Measurements from ENCODE around the gene GATAD2A.
A peak's percentile ranks its signal among the peaks of the same experiment; 100 is the strongest.

The GATAD2A gene

GRCh38 chr19:19428746-19429145, 23.3 kb downstream of the GATAD2A start:
- Histone ChIP-seq H3K4me2 (ENCODE audit: low read length, poor library complexity, severe bottlenecking) (no peak overlapping the region), H2BK5ac (ENCODE audit: low read depth, low read length, poor library complexity, severe bottlenecking) (no peak overlapping the region), H3K4me3 (ENCODE audit: insufficient read depth in 1 of 2, low read depth in 1 of 2, low read length in 2 of 2) (no peak overlapping the region), H3K23ac (ENCODE audit: low read length in 2 of 2) (no peak overlapping the region), H3K14ac (ENCODE audit: low read length in 2 of 2) (no peak overlapping the region), H3K27me3 (ENCODE audit: control insufficient read depth in 1 of 2, insufficient read depth in 1 of 2, low read length in 2 of 2) (no peaks in the 10 kb centered on the region), H2BK120ac (ENCODE audit: low read depth, low read length) (no peak overlapping the region), H2BK15ac (ENCODE audit: low read depth, poor library complexity, severe bottlenecking) (no peak overlapping the region), H2AK5ac (ENCODE audit: low read length, severe bottlenecking) (no peak overlapping the region), H3K9ac (ENCODE audit: low read length) (no peak overlapping the region), H2AFZ (ENCODE audit: low read depth, low read length) (no peak overlapping the region), H2BK12ac (ENCODE audit: low read length in 2 of 2) (no peak overlapping the region), H4K8ac (ENCODE audit: low read length) (no peak overlapping the region), H3K4ac (ENCODE audit: low read depth in 1 of 2, low read length in 2 of 2) (no peak overlapping the region), H3K79me1 (replicated peaks; ENCODE audit: low read length, poor library complexity, severe bottlenecking) (peaks cover 23% of the 10 kb centered on the region), H3K9me3 (ENCODE audit: control insufficient read depth, low read length) (no peaks in the 10 kb centered on the region), H3K4me1 (ENCODE audit: control insufficient read depth, insufficient read depth, low read depth, low read length) (peaks cover 6% of the 10 kb centered on the region), H3K18ac (ENCODE audit: low read depth in 1 of 2, low read length in 2 of 2) (no peak overlapping the region), H4K91ac (ENCODE audit: low read length) (no peak overlapping the region), H3K27ac (ENCODE audit: low read length, poor library complexity, severe bottlenecking) (no peak overlapping the region), H3K36me3 (ENCODE audit: control insufficient read depth in 1 of 2, insufficient read depth in 2 of 2, low read depth in 1 of 2, low read length in 2 of 2) (peaks cover 0 to 24% of the 10 kb centered on the region in 2 experiments)
- WGBS: 98% methylated on average over 6 of the region's 10 CpGs
- DNase-seq: no peak

- Histone ChIP-seq H2AK5ac (ENCODE audit: low read length, severe bottlenecking) (no peak overlapping the region), H3K27ac (ENCODE audit: low read length, poor library complexity, severe bottlenecking) (no peak overlapping the region), H2BK120ac (ENCODE audit: low read depth, low read length) (no peak overlapping the region), H3K4me2 (ENCODE audit: low read length, poor library complexity, severe bottlenecking) (no peak overlapping the region), H2BK12ac (ENCODE audit: low read length in 2 of 2) (peak overlapping the region in 1 of 2 experiments; percentile 23), H3K23ac (ENCODE audit: low read length in 2 of 2) (no peak overlapping the region), H3K4me1 (ENCODE audit: control insufficient read depth, insufficient read depth, low read depth, low read length) (peaks cover 6% of the 10 kb centered on the region), H3K4me3 (ENCODE audit: insufficient read depth in 1 of 2, low read depth in 1 of 2, low read length in 2 of 2) (no peak overlapping the region), H3K14ac (ENCODE audit: low read length in 2 of 2) (no peak overlapping the region), H4K91ac (ENCODE audit: low read length) (no peak overlapping the region), H3K79me1 (replicated peaks; ENCODE audit: low read length, poor library complexity, severe bottlenecking) (peaks cover 26% of the 10 kb centered on the region), H2AFZ (ENCODE audit: low read depth, low read length) (no peak overlapping the region), H2BK15ac (ENCODE audit: low read depth, poor library complexity, severe bottlenecking) (no peak overlapping the region), H2BK5ac (ENCODE audit: low read depth, low read length, poor library complexity, severe bottlenecking) (no peak overlapping the region), H4K8ac (ENCODE audit: low read length) (no peak overlapping the region), H3K36me3 (ENCODE audit: control insufficient read depth in 1 of 2, insufficient read depth in 2 of 2, low read depth in 1 of 2, low read length in 2 of 2) (peaks cover 0 to 20% of the 10 kb centered on the region in 2 experiments), H3K4ac (ENCODE audit: low read depth in 1 of 2, low read length in 2 of 2) (no peak overlapping the region), H3K9ac (ENCODE audit: low read length) (no peak overlapping the region), H3K18ac (ENCODE audit: low read depth in 1 of 2, low read length in 2 of 2) (no peak overlapping the region), H3K9me3 (ENCODE audit: control insufficient read depth, low read length) (no peaks in the 10 kb centered on the region), H3K27me3 (ENCODE audit: control insufficient read depth in 1 of 2, insufficient read depth in 1 of 2, low read length in 2 of 2) (no peaks in the 10 kb centered on the region)
- DNase-seq: no peak
- whole genome bisulfite sequencing: 96% methylated on average over 12 of the region's 12 CpGs
These were observed 23.9 kb downstream of the GATAD2A start for GRCh38 chr19:19429361-19429760.

- no peak overlapping the region for H2BK15ac ChIP-seq (ENCODE audit: low read depth, poor library complexity, severe bottlenecking)
- no peaks in the 10 kb centered on the region for H3K9me3 ChIP-seq (ENCODE audit: control insufficient read depth, low read length)
- H3K79me1 ChIP-seq (replicated peaks; ENCODE audit: low read length, poor library complexity, severe bottlenecking): peaks cover 24% of the 10 kb centered on the region
- no peak overlapping the region for H3K27ac ChIP-seq (ENCODE audit: low read length, poor library complexity, severe bottlenecking)
- H2BK12ac ChIP-seq (ENCODE audit: low read length in 2 of 2): no peak overlapping the region
- no peak overlapping the region for H4K91ac ChIP-seq (ENCODE audit: low read length)
- no peak overlapping the region for H2AK5ac ChIP-seq (ENCODE audit: low read length, severe bottlenecking)
- peaks cover 5% of the 10 kb centered on the region for H3K4me1 ChIP-seq (ENCODE audit: control insufficient read depth, insufficient read depth, low read depth, low read length)
- H2BK120ac ChIP-seq (ENCODE audit: low read depth, low read length): no peak overlapping the region
- no peak overlapping the region for H3K18ac ChIP-seq (ENCODE audit: low read depth in 1 of 2, low read length in 2 of 2)
- H2BK5ac ChIP-seq (ENCODE audit: low read depth, low read length, poor library complexity, severe bottlenecking): no peak overlapping the region
- H3K4me2 ChIP-seq (ENCODE audit: low read length, poor library complexity, severe bottlenecking): no peak overlapping the region
- no peak overlapping the region for H3K4ac ChIP-seq (ENCODE audit: low read depth in 1 of 2, low read length in 2 of 2)
- 96% methylated on average over 2 of the region's 2 CpGs for WGBS
- no peaks in the 10 kb centered on the region for H3K27me3 ChIP-seq (ENCODE audit: control insufficient read depth in 1 of 2, insufficient read depth in 1 of 2, low read length in 2 of 2)
- no peak overlapping the region for H3K14ac ChIP-seq (ENCODE audit: low read length in 2 of 2)
- H3K36me3 ChIP-seq (ENCODE audit: control insufficient read depth in 1 of 2, insufficient read depth in 2 of 2, low read depth in 1 of 2, low read length in 2 of 2): peaks cover 4 to 28% of the 10 kb centered on the region in 2 experiments
- no peak for DNase-seq
- H3K23ac ChIP-seq (ENCODE audit: low read length in 2 of 2): no peak overlapping the region
- no peak overlapping the region for H4K8ac ChIP-seq (ENCODE audit: low read length)
- no peak overlapping the region for H2AFZ ChIP-seq (ENCODE audit: low read depth, low read length)
- H3K9ac ChIP-seq (ENCODE audit: low read length): no peak overlapping the region
- no peak overlapping the region for H3K4me3 ChIP-seq (ENCODE audit: insufficient read depth in 1 of 2, low read depth in 1 of 2, low read length in 2 of 2)
These were observed 27.3 kb downstream of the GATAD2A start for GRCh38 chr19:19432732-19433131.

- H3K27ac ChIP-seq (ENCODE audit: low read length, poor library complexity, severe bottlenecking): no peak overlapping the region
These were observed 28.3 kb downstream of the GATAD2A start for GRCh38 chr19:19433666-19434213.

More at GRCh38 chr19:19433666-19434213, 28.3 kb downstream of the GATAD2A start:
- Histone ChIP-seq H3K18ac (ENCODE audit: low read depth in 1 of 2, low read length in 2 of 2) (no peak overlapping the region), H2BK15ac (ENCODE audit: low read depth, poor library complexity, severe bottlenecking) (no peak overlapping the region), H3K36me3 (ENCODE audit: control insufficient read depth in 1 of 2, insufficient read depth in 2 of 2, low read depth in 1 of 2, low read length in 2 of 2) (peaks cover 4 to 23% of the 10 kb centered on the region in 2 experiments), H3K4me3 (ENCODE audit: insufficient read depth in 1 of 2, low read depth in 1 of 2, low read length in 2 of 2) (no peak overlapping the region), H4K8ac (ENCODE audit: low read length) (no peak overlapping the region), H3K27me3 (ENCODE audit: control insufficient read depth in 1 of 2, insufficient read depth in 1 of 2, low read length in 2 of 2) (no peaks in the 10 kb centered on the region), H3K14ac (ENCODE audit: low read length in 2 of 2) (no peak overlapping the region), H3K23ac (ENCODE audit: low read length in 2 of 2) (no peak overlapping the region), H2AK5ac (ENCODE audit: low read length, severe bottlenecking) (no peak overlapping the region), H2BK5ac (ENCODE audit: low read depth, low read length, poor library complexity, severe bottlenecking) (no peak overlapping the region), H3K4ac (ENCODE audit: low read depth in 1 of 2, low read length in 2 of 2) (no peak overlapping the region), H3K9me3 (ENCODE audit: control insufficient read depth, low read length) (no peaks in the 10 kb centered on the region), H4K91ac (ENCODE audit: low read length) (no peak overlapping the region), H3K9ac (ENCODE audit: low read length) (peak overlapping the region; percentile 15), H2BK120ac (ENCODE audit: low read depth, low read length) (no peak overlapping the region), H3K4me1 (ENCODE audit: control insufficient read depth, insufficient read depth, low read depth, low read length) (peaks cover 8% of the 10 kb centered on the region), H3K4me2 (ENCODE audit: low read length, poor library complexity, severe bottlenecking) (no peak overlapping the region), H2BK12ac (ENCODE audit: low read length in 2 of 2) (no peak overlapping the region), H3K79me1 (replicated peaks; ENCODE audit: low read length, poor library complexity, severe bottlenecking) (peaks cover 24% of the 10 kb centered on the region), H2AFZ (ENCODE audit: low read depth, low read length) (no peak overlapping the region)
- 100% methylated on average over 2 of the region's 3 CpGs for WGBS
- no peak for DNase-seq

All from mesenchymal stem cell (in vitro differentiated cells and primary cell).